ENCODE data around the gene INTU. TPM values are rescaled to one million over a fixed set of nuclear protein-coding genes. Genes with fewer than 3 reads are reported as not detected.

INTU gene
- total and polyA plus RNA-seq, 9 of the 15 experiments (the other 6 are each of a cell fraction or from before 2014, with no cell fraction given), result 1.5 to 8.9 (median 3.9) TPM

- TF ChIP-seq CUX1 (CRISPR knock-in tag; IDR thresholded peaks at IDR 0.05) (no peak), ZBED1 (IDR thresholded peaks at IDR 0.05) (no peak)
These were observed 116.2 kb downstream of the INTU start (continued) for GRCh38 chr4:127748957-127749356.

- Histone ChIP-seq H2AFZ (ENCODE audit: low read depth, low read length) (no peak overlapping the region), H3K27ac (ENCODE audit: extremely low read depth, low read depth, low read length) (no peak overlapping the region), H3K79me2 (ENCODE audit: control insufficient read depth, insufficient read depth, low read length) (no peaks in the 10 kb centered on the region), H3K36me3 (ENCODE audit: control insufficient read depth, insufficient read depth, low read length) (no peaks in the 10 kb centered on the region), H3K9me1 (ENCODE audit: control insufficient read depth, insufficient read depth, low read length) (no peaks in the 10 kb centered on the region), H3K4me2 (ENCODE audit: insufficient read depth, low read length) (no peak overlapping the region), H3K4me1 (replicated peaks in 1 of 2; ENCODE audit: control insufficient read depth in 2 of 2, insufficient read depth in 2 of 2, low read length in 2 of 2) (no peaks in the 10 kb centered on the region), H3K27me3 (ENCODE audit: control insufficient read depth in 2 of 2, insufficient read depth in 2 of 2, low read length in 2 of 2) (no peaks in the 10 kb centered on the region; a peak in 1 of 5 replicates), H3K9ac (ENCODE audit: insufficient read depth in 1 of 2, low read depth in 2 of 2, low read length in 2 of 2) (no peak overlapping the region), H3K9me3 (replicated peaks; ENCODE audit: control insufficient read depth, insufficient read depth, low read depth, low read length) (no peaks in the 10 kb centered on the region), H3K4me3 (no peak overlapping the region), H4K20me1 (replicated peaks; ENCODE audit: control insufficient read depth, insufficient read depth, low read length) (no peaks in the 10 kb centered on the region)
- CTCF ChIA-PET (ENCODE audit: low intra/inter-chr PET ratio), result no interaction called here
- in situ Hi-C loops (cut with MboI), result no loop called here
- no peak for FAIRE-seq
- 9% methylated on average over 2 of the region's 2 CpGs for WGBS (ENCODE audit: insufficient coverage, low coverage, missing lambda C conversion rate)
- POLR2A ChIA-PET, result no interaction called here
- no TSS peak for BruUV-seq (replicated peaks)
- intact Hi-C loops (cut with micrococcal nuclease), result no loop called here
- ATAC-seq, result no peak
- no peak for DNase-seq (ENCODE audit: extremely low read depth in 1 of 4, low spot score in 3 of 4)
- TF ChIP-seq WHSC1 (IDR thresholded peaks at IDR 0.05; ENCODE audit: low read length) (no peak), SMAD2 (IDR thresholded peaks at IDR 0.05; ENCODE audit: low read depth, low read length) (no peak), OTX1 (CRISPR knock-in tag; IDR thresholded peaks at IDR 0.05) (no peak), ETV1 (tag; conservative IDR thresholded peaks at IDR 0.05; ENCODE audit: low read depth) (no peak), ZEB2 (IDR thresholded peaks at IDR 0.05) (no peak), ZNF282 (CRISPR knock-in tag; IDR thresholded peaks at IDR 0.05) (no peak), CEBPB (tag; IDR thresholded peaks at IDR 0.05) (no peak), PHTF2 (CRISPR knock-in tag; IDR thresholded peaks at IDR 0.05) (no peak), NFIX (CRISPR knock-in tag; IDR thresholded peaks at IDR 0.05; ENCODE audit: low read depth) (no peak), POLR2A (conservative IDR thresholded peaks at IDR 0.05) (no peak), COPS2 (conservative IDR thresholded peaks at IDR 0.05) (no peak), HMG20B (CRISPR knock-in tag; IDR thresholded peaks at IDR 0.05) (no peak), SFPQ (IDR thresholded peaks at IDR 0.05; ENCODE audit: low read depth, low read length) (no peak), SETDB1 (IDR thresholded peaks at IDR 0.05; ENCODE audit: low read length) (no peak)
- TF ChIP-seq, protein P1, sequence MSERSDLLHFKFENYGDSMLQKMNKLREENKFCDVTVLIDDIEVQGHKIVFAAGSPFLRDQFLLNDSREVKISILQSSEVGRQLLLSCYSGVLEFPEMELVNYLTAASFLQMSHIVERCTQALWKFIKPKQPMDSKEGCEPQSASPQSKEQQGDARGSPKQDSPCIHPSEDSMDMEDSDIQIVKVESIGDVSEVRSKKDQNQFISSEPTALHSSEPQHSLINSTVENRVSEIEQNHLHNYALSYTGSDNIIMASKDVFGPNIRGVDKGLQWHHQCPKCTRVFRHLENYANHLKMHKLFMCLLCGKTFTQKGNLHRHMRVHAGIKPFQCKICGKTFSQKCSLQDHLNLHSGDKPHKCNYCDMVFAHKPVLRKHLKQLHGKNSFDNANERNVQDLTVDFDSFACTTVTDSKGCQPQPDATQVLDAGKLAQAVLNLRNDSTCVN (CRISPR knock-in tag; IDR thresholded peaks at IDR 0.05), result no peak
These were observed 124.1 kb downstream of the INTU start for GRCh38 chr4:127756906-127757305.
